GM19395 (cell line): ENCODE measurements around the gene MEIS3.
"Not testable (repeated sequence)": the region's sequence is repeated elsewhere in the genome, so short reads cannot be mapped to it uniquely, and the experiment has no call there.

Experiments
- ATAC-seq: cut with Tn5 transposase; IDR thresholded peaks from one replicate; pipeline ENCODE4 v1.9.1; 2021; ENCODE audit warnings: mild to moderate bottlenecking, moderate library complexity; ENCODE audit not compliant: unreplicated experiment

Gene MEIS3

GRCh38 chr19:47365455-47365854, 53.9 kb downstream of the MEIS3 start:
- not testable (repeated sequence) for ATAC-seq

GRCh38 chr19:47363758-47364531, 55.4 kb downstream of the MEIS3 start:
- no peak for ATAC-seq

GRCh38 chr19:47362321-47362720, 57.0 kb downstream of the MEIS3 start:
- ATAC-seq = no peak

- ATAC-seq = no peak
Measured at GRCh38 chr19:47358936-47359335, 60.4 kb downstream of the MEIS3 start.

- ATAC-seq = no peak
Measured at GRCh38 chr19:47357788-47358680, 61.3 kb downstream of the MEIS3 start.

GRCh38 chr19:47356900-47357299, 62.4 kb downstream of the MEIS3 start:
- no peak for ATAC-seq

GRCh38 chr19:47353307-47353712, 66.0 kb downstream of the MEIS3 start:
- ATAC-seq = no peak
